H9 (cell line): Measurements from ENCODE around the gene PSMA4. TPM values are rescaled to one million over a fixed set of nuclear protein-coding genes. Genes with fewer than 3 reads are reported as not detected.

Experiments used
- DNase-seq: peaks from one replicate; pipeline ENCODE4 v3.0.0-alpha.2; 2017
- H2AFZ ChIP-seq: one replicate; pipeline ENCODE4 v1.6.1; 2013; ENCODE audit warnings: mild to moderate bottlenecking, low read length, control low read depth, moderate library complexity
- H2AK5ac ChIP-seq: 2 replicates; pipeline ENCODE4 v1.6.1; 2013; ENCODE audit warnings: low read length, control low read depth, mixed read lengths; ENCODE audit not compliant: insufficient read length
- H2BK120ac ChIP-seq: one replicate; pipeline ENCODE4 v1.6.1; 2013; ENCODE audit warnings: low read depth, mild to moderate bottlenecking, low read length, control low read depth, inconsistent platforms; ENCODE audit not compliant: poor library complexity, severe bottlenecking
- H2BK12ac ChIP-seq: 2 replicates; pipeline ENCODE4 v1.6.1; 2013; ENCODE audit warnings: low read length, control low read depth, mixed read lengths, low read depth; ENCODE audit not compliant: insufficient read length
- H2BK15ac ChIP-seq: 2 replicates; pipeline ENCODE4 v1.6.1; 2013; ENCODE audit warnings: low read depth, low read length, control low read depth
- H2BK20ac ChIP-seq: one replicate; pipeline ENCODE4 v1.6.1; 2013; ENCODE audit warnings: low read depth, mild to moderate bottlenecking, low read length, control low read depth, inconsistent platforms; ENCODE audit not compliant: poor library complexity, severe bottlenecking
- H2BK5ac ChIP-seq: 2 replicates; pipeline ENCODE4 v1.6.1; 2013; ENCODE audit warnings: low read length, control low read depth, mixed read lengths; ENCODE audit not compliant: insufficient read length
- H3K14ac ChIP-seq: 2 replicates; pipeline ENCODE4 v1.6.1; 2013; ENCODE audit warnings: low read length, control low read depth; ENCODE audit not compliant: insufficient read depth
- H3K18ac ChIP-seq: 2 replicates; pipeline ENCODE4 v1.6.1; 2013; ENCODE audit warnings: low read depth, mild to moderate bottlenecking, mixed read lengths, low read length, control low read depth; ENCODE audit not compliant: insufficient read length
- H3K23ac ChIP-seq: 2 replicates; pipeline ENCODE4 v1.6.1; 2013; ENCODE audit warnings: low read length, control low read depth, mixed read lengths, low read depth; ENCODE audit not compliant: insufficient read length
- H3K23me2 ChIP-seq: 2 replicates; pipeline ENCODE4 v1.6.1; 2013; ENCODE audit warnings: low read depth, mild to moderate bottlenecking, mixed read lengths, low read length, control low read depth; ENCODE audit not compliant: insufficient read length, poor library complexity, severe bottlenecking
- H3K27ac ChIP-seq: 2 replicates; pipeline ENCODE4 v1.5.1; 2013; ENCODE audit warnings: low read length, control low read depth, mixed read lengths, low read depth; ENCODE audit not compliant: insufficient read length
- H3K27me3 ChIP-seq: 2 replicates; pipeline ENCODE4 v1.6.1; 2013; ENCODE audit warnings: low read length, control low read depth, inconsistent platforms; ENCODE audit not compliant: insufficient read depth
- H3K4ac ChIP-seq: 2 replicates; pipeline ENCODE4 v1.6.1; 2013; ENCODE audit warnings: low read depth, mild to moderate bottlenecking, control low read depth, inconsistent platforms, low read length, moderate library complexity
- H3K4me1 ChIP-seq: 2 replicates; pipeline ENCODE4 v1.6.1; 2013; ENCODE audit warnings: low read length, control low read depth, inconsistent platforms; ENCODE audit not compliant: insufficient read depth
- H3K4me2 ChIP-seq: 2 replicates; pipeline ENCODE4 v1.6.1; 2013; ENCODE audit warnings: low read length, control low read depth, mixed read lengths; ENCODE audit not compliant: insufficient read length, insufficient read depth
- H3K56ac ChIP-seq: 2 replicates; pipeline ENCODE4 v1.6.1; 2013; ENCODE audit warnings: low read depth, mild to moderate bottlenecking, mixed read lengths, low read length, control low read depth; ENCODE audit not compliant: insufficient read length
- H3K79me1 ChIP-seq: 2 replicates; pipeline ENCODE4 v1.6.1; 2013; ENCODE audit warnings: low read depth, mild to moderate bottlenecking, moderate library complexity, low read length, control low read depth, inconsistent platforms; ENCODE audit not compliant: insufficient read depth, poor library complexity, severe bottlenecking
- H3K79me2 ChIP-seq: 2 replicates; pipeline ENCODE4 v1.6.1; 2013; ENCODE audit warnings: low read length, control low read depth, inconsistent platforms; ENCODE audit not compliant: insufficient read depth
- H3K9ac ChIP-seq: 2 replicates; pipeline ENCODE4 v1.6.1; 2013; ENCODE audit warnings: low read length, control low read depth, mixed read lengths; ENCODE audit not compliant: insufficient read length; ENCODE audit errors: extremely low read depth
- H3K9me3 ChIP-seq: one replicate; pipeline ENCODE4 v1.6.1; 2013; ENCODE audit warnings: low read depth, low read length, inconsistent platforms; ENCODE audit not compliant: control insufficient read depth
- H3T11ph ChIP-seq: one replicate; pipeline ENCODE4 v1.6.1; 2013; ENCODE audit warnings: mild to moderate bottlenecking, low read length, control low read depth, inconsistent platforms
- H4K20me1 ChIP-seq: one replicate; pipeline ENCODE4 v1.6.1; 2013; ENCODE audit not compliant: control insufficient read depth, insufficient read length, insufficient read depth
- H4K5ac ChIP-seq: 2 replicates; pipeline ENCODE4 v1.6.1; 2013; ENCODE audit warnings: low read depth, mild to moderate bottlenecking, mixed read lengths, low read length, control low read depth; ENCODE audit not compliant: insufficient read length
- H4K8ac ChIP-seq: replicated peaks from 2 replicates; pipeline ENCODE4 v1.6.1; 2013; ENCODE audit warnings: low read length, control low read depth, mixed read lengths, low read depth; ENCODE audit not compliant: insufficient read length
- H4K91ac ChIP-seq: 2 replicates; pipeline ENCODE4 v1.6.1; 2013; ENCODE audit warnings: low read depth, mild to moderate bottlenecking, moderate library complexity, mixed read lengths, low read length, control low read depth; ENCODE audit not compliant: insufficient read length
- H3K27ac Mint-ChIP-seq, 3 experiments: 2 replicates in 2 of 3; 3 replicates in 1 of 3; pipeline ENCODE4 v1.8.0; 2020 to 2021; ENCODE audit warnings: mixed read lengths in 3 of 3, mild to moderate bottlenecking in 1 of 3, moderate library complexity in 1 of 3
- H3K27me3 Mint-ChIP-seq: 2 replicates; pipeline ENCODE4 v1.8.0; 2021; ENCODE audit warnings: low read depth, mild to moderate bottlenecking, moderate library complexity, mixed read lengths
- H3K36me3 Mint-ChIP-seq, 3 experiments: 2 replicates in 2 of 3; 3 replicates in 1 of 3; pipeline ENCODE4 v1.8.0; 2020 to 2021; ENCODE audit warnings: low read depth in 3 of 3, mixed read lengths in 3 of 3; ENCODE audit not compliant: insufficient read depth in 1 of 3
- H3K4me1 Mint-ChIP-seq, 2 experiments: 2 replicates each; pipeline ENCODE4 v1.8.0; 2020; ENCODE audit warnings: mixed read lengths in 2 of 2
- H3K4me3 Mint-ChIP-seq, 2 experiments: 2 replicates in 1 of 2; 3 replicates in 1 of 2; pipeline ENCODE4 v1.8.0; 2020 to 2021; ENCODE audit warnings: mild to moderate bottlenecking in 2 of 2, mixed read lengths in 2 of 2, moderate library complexity in 1 of 2
- H3K9me3 Mint-ChIP-seq, 2 experiments: 2 replicates in 1 of 2; 3 replicates in 1 of 2; pipeline ENCODE4 v1.8.0; 2020; ENCODE audit warnings: mild to moderate bottlenecking in 2 of 2, mixed read lengths in 2 of 2, moderate library complexity in 1 of 2
- CTCF ChIP-seq: fragments of 200-600 bp; sonication (generic); conservative IDR thresholded peaks from 3 replicates; pipeline ENCODE4 v1.8.0; 2021; ENCODE audit warnings: antibody characterized with exemption, mild to moderate bottlenecking
- WGBS: extraction: QIAGEN DNeasy Blood & Tissue Kit; methylation state at CpG from one replicate; pipeline ENCODE4 v1.1.7; 2013; ENCODE audit warnings: missing lambda C conversion rate, low lambda C conversion rate, mixed read lengths; ENCODE audit not compliant: insufficient read length; ENCODE audit errors: extremely low coverage; 5-methylcytosine and 5-hydroxymethylcytosine counted together
- total RNA-seq: library from RNA; stranded (reverse); gene quantifications from 2 replicates; pipeline ENCODE4 v1.2.1, GENCODE V29; 2021

Gene PSMA4
- total RNA-seq, 1 experiment from 2014 or later, result 333 TPM

DNA sequence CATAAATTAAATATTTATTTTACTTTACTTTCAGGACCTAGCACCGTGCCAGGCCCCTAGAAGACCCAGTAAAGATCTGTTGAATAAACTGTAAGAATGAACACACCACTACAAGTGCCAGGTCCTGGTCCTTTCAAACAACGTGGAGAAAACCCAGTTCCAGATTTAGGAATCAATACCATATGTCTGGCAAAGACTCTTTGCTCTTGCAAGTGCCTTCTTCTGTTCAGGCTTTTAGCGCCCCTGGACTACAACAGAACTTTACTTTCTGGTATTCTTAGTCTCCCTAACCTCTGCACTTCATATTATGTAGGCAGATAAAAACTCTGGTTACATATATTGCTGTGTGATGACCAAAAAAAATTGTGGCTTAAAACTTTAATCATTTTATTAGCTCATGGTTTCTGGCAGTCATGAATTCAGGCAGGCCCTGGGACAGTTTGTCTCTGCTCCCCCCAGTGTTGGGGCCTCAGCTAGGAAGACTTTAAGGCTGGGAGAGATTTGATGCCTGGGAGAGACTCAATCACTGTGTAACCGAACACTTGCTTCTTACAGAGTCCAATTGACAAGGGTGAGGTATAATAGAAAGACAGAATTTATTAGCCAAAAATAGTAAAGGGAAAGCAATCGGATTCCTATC is 2.9 kb upstream of the PSMA4 start:
- H3K27me3 ChIP-seq, result no peaks in the 10 kb centered on the region
- H3K27ac ChIP-seq, result no peak overlapping the region
- no peak overlapping the region for H2BK20ac ChIP-seq
- H2BK5ac ChIP-seq, result no peak overlapping the region
- H2AK5ac ChIP-seq, result no peak overlapping the region
- H3K79me1 ChIP-seq, result no peaks in the 10 kb centered on the region
- no peaks in the 10 kb centered on the region for H3K4me1 ChIP-seq
- H3K36me3 Mint-ChIP-seq, result peaks cover 3 to 7% (median 6%) of the 10 kb centered on the region in 3 experiments; a peak in 6 of 7 replicates
- H3K4ac ChIP-seq, result no peak overlapping the region
- H3K79me2 ChIP-seq, result peaks cover 7% of the 10 kb centered on the region; the same call in 1 of the 2 replicates
- no peak overlapping the region for H2BK120ac ChIP-seq
- no CpG with 5 or more reads among the region's 5 CpGs for WGBS
- no peak overlapping the region for H3K14ac ChIP-seq
- H2BK15ac ChIP-seq, result no peak overlapping the region
- no peak overlapping the region for H2AFZ ChIP-seq
- H3K18ac ChIP-seq, result no peak overlapping the region
- no peak overlapping the region for H3K23ac ChIP-seq
- H4K8ac ChIP-seq, result no peak overlapping the region
- H3K4me1 Mint-ChIP-seq, result peaks cover 5 to 15% of the 10 kb centered on the region in 2 experiments
- no peak overlapping the region for H4K5ac ChIP-seq
- H3K27ac Mint-ChIP-seq, result no peak overlapping the region
- no peak overlapping the region for H3K9ac ChIP-seq
- no peak overlapping the region for H3K4me2 ChIP-seq
- no peaks in the 10 kb centered on the region for H4K20me1 ChIP-seq
- no peak overlapping the region for H3T11ph ChIP-seq
- H3K4me3 Mint-ChIP-seq, result no peak overlapping the region
- H2BK12ac ChIP-seq, result no peak overlapping the region
- no peak overlapping the region for H4K91ac ChIP-seq
- H3K27me3 Mint-ChIP-seq, result no peaks in the 10 kb centered on the region; the same call in 1 of the 2 replicates
- no peaks in the 10 kb centered on the region; a peak in 1 of 5 replicates for H3K9me3 Mint-ChIP-seq
- DNase-seq, result no peak
- no peak overlapping the region for H3K56ac ChIP-seq
- H3K23me2 ChIP-seq, result peaks cover 10% of the 10 kb centered on the region
- TF ChIP-seq CTCF, result no peak
- H3K9me3 ChIP-seq, result no peaks in the 10 kb centered on the region
